SK-N-DZ (cell line): Measurements from ENCODE around the gene MOGAT3. TPM values are rescaled to one million over a fixed set of nuclear protein-coding genes. Genes with fewer than 3 reads are reported as not detected.

Source experiments
- DNase-seq: peaks from one replicate; pipeline ENCODE4 v3.0.0-alpha.2; 2015; ENCODE audit warnings: low spot score
- polyA plus RNA-seq, 2 experiments: library from polyadenylated mRNA; depleted of rRNA; stranded (reverse); fragments of >200 nt; gene quantifications; 2 replicates each; pipeline ENCODE4 v1.2.3, GENCODE V29; 2014

The MOGAT3 gene
- polyA plus RNA-seq (2014; cell fraction: cytosol; rRNA removed), result not detected in 2 replicates
- not detected in 2 replicates for polyA plus RNA-seq (2014; cell fraction: nucleus; rRNA removed)

- no peak for DNase-seq
Observed at GRCh38 chr7:101200862-101201599, at the start of gene MOGAT3. TSS of gene MOGAT3 (minus strand) at chr7:101201036. CDS start at chr7:101200854, 182 bp downstream.

- no peak for DNase-seq
Observed at GRCh38 chr7:101250324-101250723, 49.5 kb upstream of the MOGAT3 start.

GRCh38 chr7:101248276-101248675 lies 47.4 kb upstream of the MOGAT3 start:
- DNase-seq, result no peak

- no peak for DNase-seq
Observed at GRCh38 chr7:101245147-101245668, 44.4 kb upstream of the MOGAT3 start.

- peak; percentile 93 for DNase-seq
Observed at GRCh38 chr7:101244375-101245146, 43.7 kb upstream of the MOGAT3 start, which contains the start of gene FIS1. TSS of gene FIS1 (minus strand) at chr7:101245081. CDS start at chr7:101245004, 77 bp downstream.

- no peak for DNase-seq
Observed at GRCh38 chr7:101243646-101244374, 43.0 kb upstream of the MOGAT3 start.

- DNase-seq, result no peak
Observed at GRCh38 chr7:101241443-101242349, 40.9 kb upstream of the MOGAT3 start.

GRCh38 chr7:101241015-101241363 lies 40.2 kb upstream of the MOGAT3 start:
- DNase-seq, result no peak

- DNase-seq, result no peak
Observed at GRCh38 chr7:101240226-101241014, 39.6 kb upstream of the MOGAT3 start.

GRCh38 chr7:101239951-101240220 lies 39.0 kb upstream of the MOGAT3 start:
- no peak for DNase-seq

GRCh38 chr7:101239191-101239950 lies 38.5 kb upstream of the MOGAT3 start:
- DNase-seq, result no peak

- peak; percentile 37 for DNase-seq
Observed at GRCh38 chr7:101238226-101239182, 37.7 kb upstream of the MOGAT3 start.

GRCh38 chr7:101237206-101238067 lies 36.6 kb upstream of the MOGAT3 start, which contains the start of gene CLDN15:
TSS of gene CLDN15 (minus strand) at chr7:101237802. CDS start at chr7:101237581, 221 bp downstream.
- DNase-seq, result no peak

- DNase-seq, result no peak
Observed at GRCh38 chr7:101236292-101236835, 35.5 kb upstream of the MOGAT3 start.

- DNase-seq, result no peak
Observed at GRCh38 chr7:101235522-101235921, 34.7 kb upstream of the MOGAT3 start.

- DNase-seq, result no peak
Observed at GRCh38 chr7:101235050-101235449, 34.2 kb upstream of the MOGAT3 start.

- DNase-seq, result no peak
Observed at GRCh38 chr7:101234636-101235035, 33.8 kb upstream of the MOGAT3 start.
